Breast epithelium (tissue), 4 donors: ENCODE data around the gene COL28A1. TPM values are rescaled to one million over a fixed set of nuclear protein-coding genes. Genes with fewer than 3 reads are reported as not detected.

Experiments used
- DNase-seq, 2 donors: peaks; one replicate each; pipeline ENCODE4 v3.0.0-alpha.2; 2019; ENCODE audit warnings: low spot score in 2 of 2
- H3K27ac ChIP-seq, 2 donors: fragments of 200-600 bp; sonication (generic) in 1 of 2; one replicate each; pipeline ENCODE4 v1.5.1; 2016 to 2019; ENCODE audit warnings: mild to moderate bottlenecking in 1 of 2
- H3K27me3 ChIP-seq, 2 donors: fragments of 200-600 bp; sonication (generic) in 1 of 2; one replicate each; pipeline versions ENCODE4 v1.5.1 to v1.6.0; 2017 to 2019; ENCODE audit warnings: control low read depth in 1 of 2, mild to moderate bottlenecking in 1 of 2
- H3K36me3 ChIP-seq: fragments of 200-600 bp; one replicate; pipeline ENCODE4 v1.5.1; 2019
- H3K4me1 ChIP-seq, 2 donors: fragments of 200-600 bp; sonication (generic); one replicate each; pipeline ENCODE4 v1.5.1; 2016 to 2019; ENCODE audit warnings: control low read depth in 1 of 2
- H3K4me3 ChIP-seq, 3 donors: fragments of 200-600 bp; sonication (generic); 1 replicate in 2 of 3; 2 replicates in 1 of 3; pipeline ENCODE4 v1.5.1; 2016 to 2019; ENCODE audit warnings: mild to moderate bottlenecking in 3 of 3, moderate library complexity in 2 of 3
- H3K9me3 ChIP-seq, 2 donors: fragments of 200-600 bp; sonication (generic) in 1 of 2; one replicate each; pipeline ENCODE4 v1.5.1; 2016 to 2019; ENCODE audit warnings: control low read depth in 1 of 2
- CTCF ChIP-seq, 3 donors: fragments of 450-650 bp; IDR thresholded peaks; one replicate each; pipeline ENCODE4 v1.5.1; 2016 to 2017; ENCODE audit warnings: antibody characterized with exemption in 3 of 3, mild to moderate bottlenecking in 3 of 3, moderate library complexity in 3 of 3
- POLR2A ChIP-seq: fragments of 450-650 bp; IDR thresholded peaks from one replicate; pipeline ENCODE4 v1.6.1; 2016; ENCODE audit warnings: antibody characterized with exemption, mild to moderate bottlenecking, moderate library complexity
- POLR2AphosphoS5 ChIP-seq, 3 donors: sonication (generic); formaldehyde crosslinking; IDR thresholded peaks; one replicate each; pipeline ENCODE4 v1.6.1; 2017; ENCODE audit warnings: antibody characterized with exemption in 3 of 3
- intact Hi-C: fragments of 100-400 bp; cut with DNase I; formaldehyde crosslinking; loops from one replicate; pipeline ENCODE4 v1.15.1; 2023; ENCODE audit warnings: low total_unique reads
- total RNA-seq, 3 donors: library from RNA; depleted of rRNA; stranded (reverse); fragments of >200 nt; gene quantifications; one replicate each; pipeline ENCODE4 v1.1.0, GENCODE V29; 2016

Gene COL28A1
- total RNA-seq, 3 donors from 2014 or later, result 1.1 to 5.7 (median 4.9) TPM

DNA sequence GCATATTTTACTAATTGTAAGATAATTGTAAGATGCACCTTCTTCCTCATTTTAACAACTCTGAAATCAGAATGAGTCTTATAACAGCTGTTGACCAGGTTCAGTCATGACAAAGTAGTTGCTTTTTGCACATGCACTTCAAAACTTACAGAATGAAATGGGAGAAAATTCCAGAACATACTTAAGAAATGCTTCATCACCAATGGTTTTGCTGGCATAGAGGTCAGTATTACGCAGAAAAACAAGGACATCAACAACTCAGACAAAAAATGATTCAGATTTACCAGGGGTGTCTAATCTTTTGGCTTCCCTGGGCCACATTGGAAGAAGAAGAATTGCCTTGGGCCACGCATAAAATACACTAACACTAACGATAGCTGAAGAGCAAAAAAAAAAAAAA is 13.3 kb downstream of the COL28A1 start:
- Histone ChIP-seq H3K27ac (no peak overlapping the region), H3K4me1 (no peaks in the 10 kb centered on the region), H3K4me3 (no peak overlapping the region), H3K36me3 (no peaks in the 10 kb centered on the region), H3K9me3 (no peaks in the 10 kb centered on the region), H3K27me3 (no peaks in the 10 kb centered on the region)
- intact Hi-C loops, result no loop called here
- DNase-seq, result no peak
- TF ChIP-seq POLR2AphosphoS5 (IDR thresholded peaks at IDR 0.05), result no peak
- no peak for TF ChIP-seq POLR2A
- no peak for TF ChIP-seq CTCF (IDR thresholded peaks at IDR 0.05)

DNA sequence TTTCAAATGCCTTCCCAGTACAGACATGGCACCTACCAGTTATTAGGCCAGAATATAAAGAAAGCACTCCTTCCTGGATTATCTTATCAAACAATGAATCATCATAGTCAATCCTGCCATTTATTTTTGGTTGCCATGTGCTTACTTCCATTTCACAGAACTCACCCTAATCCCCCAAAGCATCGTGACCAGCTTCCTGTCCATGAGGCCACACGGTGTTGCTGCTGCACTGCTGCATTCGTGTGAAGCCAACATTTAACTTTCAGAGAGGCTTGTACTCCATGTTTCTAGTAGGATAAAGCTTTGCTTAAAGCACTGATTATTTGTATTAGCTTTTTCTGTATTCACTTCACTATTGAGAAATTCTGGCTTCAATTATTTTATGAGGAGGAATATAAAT is 14.4 kb downstream of the COL28A1 start:
- TF ChIP-seq POLR2AphosphoS5 (IDR thresholded peaks at IDR 0.05) (no peak), CTCF (IDR thresholded peaks at IDR 0.05) (no peak), POLR2A (no peak)
- DNase-seq, result no peak
- Histone ChIP-seq H3K27me3 (no peaks in the 10 kb centered on the region), H3K4me3 (no peak overlapping the region), H3K27ac (no peak overlapping the region), H3K36me3 (no peaks in the 10 kb centered on the region), H3K9me3 (no peaks in the 10 kb centered on the region), H3K4me1 (no peaks in the 10 kb centered on the region)
- intact Hi-C loops, result no loop called here

GRCh38 chr7:7519528-7519927 is 16.1 kb downstream of the COL28A1 start:
- Histone ChIP-seq H3K27ac (no peak overlapping the region), H3K4me3 (no peak overlapping the region), H3K36me3 (no peaks in the 10 kb centered on the region), H3K4me1 (no peaks in the 10 kb centered on the region), H3K9me3 (no peaks in the 10 kb centered on the region), H3K27me3 (no peaks in the 10 kb centered on the region)
- TF ChIP-seq POLR2AphosphoS5 (IDR thresholded peaks at IDR 0.05), result no peak
- no peak for TF ChIP-seq CTCF (IDR thresholded peaks at IDR 0.05)
- no peak for TF ChIP-seq POLR2A
- intact Hi-C loops, result no loop called here
- DNase-seq, result no peak

- Histone ChIP-seq H3K27me3 (no peaks in the 10 kb centered on the region), H3K4me3 (no peak overlapping the region), H3K4me1 (no peaks in the 10 kb centered on the region), H3K9me3 (no peaks in the 10 kb centered on the region), H3K36me3 (no peaks in the 10 kb centered on the region), H3K27ac (no peak overlapping the region)
- no peak for DNase-seq
- intact Hi-C loops, result no loop called here
- TF ChIP-seq POLR2AphosphoS5 (IDR thresholded peaks at IDR 0.05), result no peak
- TF ChIP-seq POLR2A, result no peak
- no peak for TF ChIP-seq CTCF (IDR thresholded peaks at IDR 0.05)
These were observed 16.6 kb downstream of the COL28A1 start for GRCh38 chr7:7519056-7519455.

- DNase-seq, result no peak
- H3K9me3 ChIP-seq, result no peaks in the 10 kb centered on the region
- H3K27me3 ChIP-seq, result no peaks in the 10 kb centered on the region
- H3K36me3 ChIP-seq, result no peaks in the 10 kb centered on the region
- H3K4me3 ChIP-seq, result no peak overlapping the region
- no peak overlapping the region for H3K27ac ChIP-seq
- no peaks in the 10 kb centered on the region for H3K4me1 ChIP-seq
- no peak for TF ChIP-seq POLR2AphosphoS5 (IDR thresholded peaks at IDR 0.05)
- TF ChIP-seq POLR2A, result no peak
- TF ChIP-seq CTCF (IDR thresholded peaks at IDR 0.05), result no peak
- intact Hi-C loops, result no loop called here
These were observed 17.9 kb downstream of the COL28A1 start for GRCh38 chr7:7517754-7518153.
